ENCODE measurements around the gene ENKD1.
"Not testable (repeated sequence)": the region's sequence is repeated elsewhere in the genome, so short reads cannot be mapped to it uniquely, and the experiment has no call there.

ENKD1 gene, protein sequence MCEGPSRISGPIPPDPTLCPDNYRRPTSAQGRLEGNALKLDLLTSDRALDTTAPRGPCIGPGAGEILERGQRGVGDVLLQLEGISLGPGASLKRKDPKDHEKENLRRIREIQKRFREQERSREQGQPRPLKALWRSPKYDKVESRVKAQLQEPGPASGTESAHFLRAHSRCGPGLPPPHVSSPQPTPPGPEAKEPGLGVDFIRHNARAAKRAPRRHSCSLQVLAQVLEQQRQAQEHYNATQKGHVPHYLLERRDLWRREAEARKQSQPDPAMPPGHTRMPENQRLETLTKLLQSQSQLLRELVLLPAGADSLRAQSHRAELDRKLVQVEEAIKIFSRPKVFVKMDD

DNA sequence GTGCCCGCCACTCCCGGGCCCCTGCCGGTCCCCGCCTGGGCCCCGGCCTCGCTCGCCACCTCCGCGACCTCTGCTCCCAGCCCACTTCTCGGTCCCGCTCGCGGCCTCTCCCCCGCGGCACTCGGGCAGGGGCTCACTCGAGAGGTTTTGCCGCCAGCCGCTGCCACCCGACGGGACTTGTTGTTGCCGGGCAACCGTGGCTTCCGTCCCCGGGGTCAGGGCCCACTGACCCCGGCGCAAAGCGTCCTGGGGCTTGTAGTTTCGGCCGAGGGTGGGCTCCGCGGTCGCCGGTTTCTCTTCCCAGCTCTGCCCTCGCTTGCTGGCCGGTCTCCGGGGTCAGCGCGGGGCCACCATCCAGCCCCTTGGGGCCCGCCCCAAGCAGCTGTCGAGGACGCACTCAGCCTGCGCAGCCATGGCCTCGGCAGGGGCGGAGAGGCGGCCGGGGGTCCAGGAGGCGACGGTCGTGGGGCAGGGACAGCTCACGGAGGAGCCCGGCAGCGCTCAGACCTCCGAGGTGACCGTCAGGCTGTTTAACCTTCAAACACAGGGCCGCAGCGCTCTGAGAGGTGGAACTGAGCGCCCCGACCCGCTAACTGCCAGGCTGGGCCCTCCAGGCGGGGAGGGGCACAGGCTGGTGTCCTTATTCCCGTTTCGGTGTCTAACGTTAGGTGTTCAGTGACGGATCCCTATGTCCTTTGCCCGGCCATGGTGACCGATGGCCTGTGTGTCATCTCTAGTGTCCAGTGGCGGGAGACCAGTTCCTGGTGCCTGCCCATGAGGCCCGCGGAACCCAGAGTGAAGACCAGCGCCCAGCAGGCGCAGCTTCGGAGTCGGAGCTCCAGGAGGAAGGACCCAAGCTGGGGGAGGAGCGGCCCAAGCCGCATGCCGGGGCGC is at the start of gene ENKD1, which contains the start of gene C16orf86:
ENKD1 (minus strand) TSS at position 192 of the 894 bp plus-strand sequence. CDS start 308 bp downstream, outside the sequence.
C16orf86 (plus strand) TSS at position 256 of the 894 bp plus-strand sequence; CDS start at position 413, 157 bp downstream.
- DNase-seq (ENCODE audit: low spot score), result peak; percentile 81

DNA sequence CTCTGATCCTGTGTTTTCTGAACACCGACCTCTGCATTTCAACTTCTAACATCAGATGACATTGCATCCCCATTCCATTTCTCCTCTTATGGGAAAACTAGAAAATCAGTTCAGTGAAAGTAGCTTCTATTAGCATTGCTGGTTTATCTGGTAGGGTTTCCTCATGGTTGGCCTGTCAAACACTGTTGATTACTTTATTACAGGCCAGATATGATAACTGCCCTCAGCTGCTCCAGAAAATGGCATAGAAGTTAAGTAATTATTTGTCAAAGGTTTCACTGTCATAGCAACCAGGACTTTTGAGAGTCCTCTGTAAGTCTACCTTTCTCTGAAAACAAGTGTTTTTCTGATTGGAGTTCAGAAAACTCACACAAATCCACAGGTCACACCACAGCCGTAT is 49.5 kb upstream of the ENKD1 start:
- DNase-seq (ENCODE audit: low spot score), result no peak

DNA sequence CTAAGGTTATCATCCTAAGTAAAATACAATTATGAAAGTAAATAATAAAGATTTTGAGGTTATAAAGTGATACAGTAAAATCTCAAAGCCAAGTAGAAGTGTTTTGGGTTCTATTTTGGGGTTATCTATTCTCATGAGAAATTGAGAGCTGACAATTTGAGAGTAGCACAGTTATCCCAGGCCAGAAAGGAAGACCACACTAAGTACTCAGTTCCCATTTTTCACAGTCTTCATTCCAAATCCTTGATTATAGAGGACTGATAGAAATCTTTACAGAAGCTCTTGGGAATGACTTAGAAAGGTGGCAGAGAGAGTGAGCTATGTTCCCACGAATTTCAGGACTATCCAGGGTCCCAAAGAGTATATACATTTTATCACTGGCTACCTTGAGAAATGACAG is 48.0 kb upstream of the ENKD1 start:
- no peak for DNase-seq (ENCODE audit: low spot score)

DNA sequence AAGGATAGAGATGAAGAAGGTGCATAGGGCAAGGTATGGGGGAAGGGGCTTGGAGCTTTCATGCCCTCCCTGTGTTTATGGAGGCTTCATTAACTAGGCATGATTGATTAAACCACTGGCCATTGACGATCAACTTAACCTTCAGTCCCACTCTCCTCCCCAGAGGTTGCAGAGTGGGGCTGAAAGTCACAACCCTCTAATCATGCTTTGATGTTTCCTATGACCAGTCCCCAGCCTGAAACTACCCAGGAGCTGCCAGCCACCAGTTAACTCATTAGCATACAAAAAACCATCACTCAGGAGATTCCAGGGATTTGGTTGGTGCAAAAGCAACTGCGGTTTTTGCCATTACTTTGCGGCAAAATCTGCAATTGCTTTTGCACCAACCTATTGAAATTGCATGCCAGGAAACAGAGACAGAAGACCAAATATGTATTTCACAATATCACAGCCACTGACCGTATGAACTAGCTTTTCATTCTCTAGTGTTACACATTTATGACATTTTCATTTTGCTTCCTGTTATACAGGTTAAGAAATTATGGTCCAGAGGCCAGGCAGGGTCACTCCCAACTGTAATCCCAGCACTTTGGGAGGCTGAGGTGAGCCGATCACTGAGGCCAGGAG is 47.2 kb upstream of the ENKD1 start:
- no peak for DNase-seq (ENCODE audit: low spot score)

DNA sequence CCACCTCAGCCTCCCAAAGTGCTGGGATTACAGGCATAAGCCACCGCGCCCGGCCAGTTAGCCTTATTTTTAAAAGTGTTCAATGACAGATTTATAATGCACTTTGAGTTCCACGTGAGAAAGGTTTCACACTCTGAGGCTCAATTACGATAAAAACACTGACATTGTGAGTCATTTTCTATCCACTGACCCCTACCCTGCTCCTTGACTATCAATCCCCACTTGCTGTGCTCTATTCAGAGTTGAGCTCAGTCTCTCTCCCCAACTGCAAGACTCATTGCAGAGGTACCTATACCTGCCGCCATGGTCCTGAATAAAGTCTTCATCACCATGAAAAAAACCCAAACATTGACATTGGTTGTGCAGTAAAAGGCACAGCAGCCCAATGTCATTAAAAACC is 44.1 kb upstream of the ENKD1 start:
- DNase-seq (ENCODE audit: low spot score), result no peak

DNA sequence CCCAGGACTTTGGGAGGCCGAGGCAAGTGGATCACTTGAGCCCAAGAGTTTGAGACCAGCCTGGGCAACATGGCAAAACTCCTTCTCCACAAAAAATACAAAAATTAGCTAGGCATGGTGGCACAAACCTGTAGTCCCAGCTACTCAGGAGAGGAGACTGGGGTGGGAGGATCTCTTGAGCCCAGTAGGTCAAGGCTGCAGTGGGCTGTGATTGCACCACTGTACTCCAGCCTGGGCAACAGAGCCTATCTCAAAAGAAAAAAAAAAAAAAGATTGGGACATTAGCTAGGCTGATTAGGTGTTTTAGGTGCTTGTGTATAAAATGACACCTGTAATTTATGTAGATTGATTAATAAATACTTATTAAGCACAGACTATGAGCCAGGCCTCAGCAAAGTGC is 42.5 kb upstream of the ENKD1 start:
- no peak for DNase-seq (ENCODE audit: low spot score)

DNA sequence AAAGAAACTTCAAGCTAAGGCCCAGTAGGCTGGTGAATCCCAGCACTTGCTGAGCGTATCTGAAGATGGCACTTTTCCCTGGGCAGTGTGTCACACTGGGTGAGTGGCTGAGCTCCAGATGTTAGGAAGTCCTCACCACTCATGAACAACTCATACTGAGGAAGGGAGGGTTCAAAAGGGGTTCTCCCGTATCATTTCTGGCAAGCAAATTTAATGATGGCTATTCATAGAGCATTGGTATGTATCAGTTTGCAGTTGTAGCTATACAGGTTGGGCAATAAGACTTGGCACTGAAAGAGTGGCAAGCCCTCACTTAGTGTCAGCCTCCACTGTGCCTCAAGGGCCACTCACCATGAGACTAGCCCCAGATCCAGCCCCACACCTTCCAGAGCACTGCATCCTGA is 41.8 kb upstream of the ENKD1 start:
- no peak for DNase-seq (ENCODE audit: low spot score)

DNA sequence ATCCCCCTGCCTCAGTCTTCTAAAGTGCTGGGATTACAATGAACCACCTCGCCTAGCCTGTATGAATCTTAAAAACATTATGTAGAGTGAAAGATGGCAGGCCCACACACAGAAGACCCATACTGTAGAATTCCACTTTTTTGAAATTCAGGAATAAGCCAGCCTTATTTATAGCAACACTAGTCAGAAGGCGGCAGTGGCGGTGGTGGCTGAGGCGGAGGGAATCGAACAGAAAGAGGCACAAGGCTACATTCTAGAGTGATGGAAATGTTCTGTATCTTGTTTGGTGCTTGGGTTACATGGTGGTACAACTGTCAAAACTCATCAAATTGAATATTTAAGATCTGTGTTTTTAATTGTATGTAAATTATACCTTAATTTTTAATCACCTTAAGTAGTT is 41.2 kb upstream of the ENKD1 start:
- DNase-seq (ENCODE audit: low spot score), result no peak

DNA sequence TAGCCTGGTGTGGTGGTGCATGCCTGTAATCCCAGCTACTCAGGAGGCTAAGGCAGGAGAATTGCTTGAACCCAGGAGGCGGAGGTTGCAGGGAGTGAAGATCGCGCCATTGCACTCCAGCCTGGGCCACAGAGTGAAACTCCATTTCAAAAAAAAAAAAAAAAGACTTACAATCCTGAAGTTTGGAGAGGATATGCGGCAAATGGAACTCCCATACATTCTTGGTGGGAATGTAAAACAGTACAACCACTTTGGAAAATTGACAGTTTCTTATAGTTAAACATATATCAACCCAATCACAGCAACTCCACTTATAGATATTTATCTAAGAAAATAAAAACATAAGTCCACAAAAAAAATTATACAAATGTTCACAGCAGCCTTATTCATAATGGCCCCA is 40.7 kb upstream of the ENKD1 start:
- DNase-seq (ENCODE audit: low spot score), result no peak

DNA sequence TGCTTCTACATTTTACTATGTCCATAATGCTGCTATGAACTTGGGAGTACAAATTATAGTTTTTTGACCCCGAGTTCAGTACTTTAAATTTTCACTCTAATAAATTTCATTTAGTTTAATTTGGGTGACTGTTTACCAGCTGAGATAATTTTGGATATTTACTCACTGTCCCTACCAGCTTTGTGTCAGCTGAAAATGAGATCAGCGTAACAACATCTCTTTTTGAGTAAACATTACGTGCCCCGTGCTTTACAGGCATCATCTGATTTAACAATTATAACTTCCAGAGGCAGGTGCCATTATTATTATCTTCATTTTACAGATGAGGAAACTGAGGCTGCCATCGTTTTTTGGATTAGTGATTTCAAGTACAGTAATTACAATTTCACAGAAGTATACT is 37.6 kb upstream of the ENKD1 start:
- no peak for DNase-seq (ENCODE audit: low spot score)

DNA sequence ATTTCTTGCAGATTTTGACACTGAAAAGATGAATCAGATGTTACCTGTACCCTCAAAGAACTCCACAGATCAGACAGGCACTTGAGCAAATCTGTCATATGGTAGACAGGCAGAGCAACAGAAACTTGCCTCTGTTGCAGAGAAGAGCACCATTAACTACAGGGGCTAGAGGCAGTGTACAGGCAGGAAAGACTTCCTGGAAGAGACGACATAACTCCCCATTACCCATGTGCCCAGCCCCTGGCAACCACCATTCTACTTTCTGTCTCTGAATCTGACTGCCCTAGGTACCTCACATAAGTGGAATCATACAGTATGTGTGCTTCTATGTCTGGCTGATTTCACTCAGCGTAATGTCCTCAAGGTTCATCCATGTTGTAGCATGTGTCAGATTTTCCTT is 37.1 kb upstream of the ENKD1 start:
- DNase-seq (ENCODE audit: low spot score), result no peak

DNA sequence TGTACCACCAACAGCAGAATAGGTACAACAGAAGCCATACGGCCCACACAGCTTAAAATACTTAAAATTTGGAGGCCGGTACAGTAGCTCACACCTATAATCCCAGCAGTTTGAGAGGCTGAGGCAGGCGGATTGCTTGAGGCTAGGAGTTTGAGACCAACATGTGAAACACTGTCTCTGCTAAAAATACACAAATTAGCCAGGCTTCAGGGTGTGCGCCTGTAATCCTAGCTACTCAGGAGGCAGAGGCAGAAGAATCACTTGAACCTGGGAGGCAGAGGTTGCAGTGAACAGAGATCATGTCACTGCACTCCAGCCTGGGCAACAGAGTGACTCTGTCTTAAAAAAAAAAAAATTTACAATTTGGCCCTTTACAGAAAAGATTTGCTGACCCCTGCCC is 35.6 kb upstream of the ENKD1 start:
- no peak for DNase-seq (ENCODE audit: low spot score)

DNA sequence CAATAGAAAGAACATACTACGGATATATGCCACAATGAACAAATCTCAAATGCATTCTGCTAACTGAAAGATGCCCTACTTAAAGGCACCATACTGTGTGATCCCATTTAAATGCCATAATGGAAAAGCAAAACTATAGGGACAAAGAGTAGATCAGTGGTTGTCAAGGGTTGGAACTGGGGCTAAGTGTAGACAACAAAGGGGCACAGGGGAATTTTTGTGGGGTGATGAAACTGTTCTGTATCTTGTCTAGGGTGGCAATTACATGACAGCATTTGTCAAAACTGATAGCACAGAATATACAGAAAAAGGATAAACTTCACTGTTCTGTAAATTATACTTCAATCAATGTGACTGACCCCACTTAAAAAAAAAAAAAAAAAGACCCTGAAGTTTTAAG is 34.9 kb upstream of the ENKD1 start:
- no peak for DNase-seq (ENCODE audit: low spot score)

DNA sequence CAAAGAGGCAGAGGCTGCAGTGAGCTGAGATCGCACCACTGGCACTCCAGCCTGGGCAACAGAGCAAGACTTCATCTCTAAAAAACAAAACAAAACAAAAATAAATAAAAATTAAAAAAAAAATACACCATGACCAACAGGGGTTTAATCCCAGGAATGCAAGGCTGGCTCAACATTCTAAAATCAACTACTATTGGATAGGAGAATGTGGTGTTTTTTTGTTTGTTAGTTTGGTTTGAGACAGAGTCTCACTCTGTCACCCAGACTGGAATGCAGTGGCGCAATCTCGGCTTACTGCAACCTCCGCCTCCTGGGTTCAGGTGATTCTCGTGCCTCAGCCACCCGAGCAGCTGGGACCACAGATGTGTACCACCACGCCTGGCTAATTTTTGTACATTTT is 32.7 kb upstream of the ENKD1 start:
- no peak for DNase-seq (ENCODE audit: low spot score)

DNA sequence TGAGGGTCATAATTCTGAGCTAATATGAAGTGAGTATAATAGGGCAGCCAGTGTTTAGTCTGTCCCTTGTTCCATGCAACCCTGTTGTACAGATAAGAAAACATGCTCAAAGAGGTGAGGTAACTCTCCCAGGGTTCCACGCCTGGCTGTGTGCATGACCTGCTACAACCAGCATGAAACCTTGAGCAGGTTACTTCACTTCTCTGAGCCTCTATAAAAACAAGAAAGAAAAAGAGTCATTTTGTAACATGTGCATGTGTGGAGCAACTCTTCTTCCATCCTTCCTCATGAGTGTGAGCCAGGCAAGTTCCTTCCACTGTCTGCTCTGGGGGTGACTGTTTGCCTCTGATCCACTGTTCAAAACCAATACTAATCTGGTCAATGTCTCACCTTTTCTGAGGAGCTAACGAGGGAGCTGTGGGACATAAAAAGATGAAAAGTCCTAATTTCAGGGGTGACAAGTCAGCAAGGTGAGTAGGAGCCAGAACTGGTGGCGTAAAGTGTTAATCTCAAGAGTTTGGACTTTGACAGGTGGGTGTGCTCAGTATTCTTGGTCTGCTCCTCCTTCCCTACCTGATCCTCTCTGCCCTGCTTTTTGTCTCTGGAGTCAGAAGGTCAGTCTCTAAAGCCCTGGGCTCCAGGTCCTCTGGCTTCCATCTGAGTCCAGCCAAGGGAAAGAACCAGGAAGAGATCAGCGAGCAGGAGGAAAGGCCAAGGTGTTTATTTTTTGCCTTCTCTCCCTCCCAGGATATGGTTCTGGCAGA is 31.1 kb upstream of the ENKD1 start:
- no peak for DNase-seq (ENCODE audit: low spot score)

DNA sequence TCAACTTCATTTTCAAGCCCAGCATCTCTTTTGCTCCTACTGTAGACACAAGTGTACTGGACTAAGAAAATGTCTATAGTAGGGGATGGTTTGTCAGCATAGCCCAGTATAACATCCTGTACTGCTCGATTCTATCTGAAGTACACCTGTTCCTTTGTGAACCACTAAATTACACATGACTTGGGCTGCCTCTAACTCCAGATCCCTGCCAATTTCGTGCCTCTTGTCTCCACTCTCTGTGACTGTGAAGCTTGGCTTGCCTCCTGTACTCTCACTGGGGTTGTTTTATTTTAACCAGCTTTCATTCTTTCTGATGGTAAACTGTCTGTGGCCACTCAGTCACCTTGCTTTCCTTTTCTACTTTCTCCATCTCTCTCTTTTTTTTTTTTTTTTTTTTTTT is 28.1 kb upstream of the ENKD1 start:
- DNase-seq (ENCODE audit: low spot score), result no peak

DNA sequence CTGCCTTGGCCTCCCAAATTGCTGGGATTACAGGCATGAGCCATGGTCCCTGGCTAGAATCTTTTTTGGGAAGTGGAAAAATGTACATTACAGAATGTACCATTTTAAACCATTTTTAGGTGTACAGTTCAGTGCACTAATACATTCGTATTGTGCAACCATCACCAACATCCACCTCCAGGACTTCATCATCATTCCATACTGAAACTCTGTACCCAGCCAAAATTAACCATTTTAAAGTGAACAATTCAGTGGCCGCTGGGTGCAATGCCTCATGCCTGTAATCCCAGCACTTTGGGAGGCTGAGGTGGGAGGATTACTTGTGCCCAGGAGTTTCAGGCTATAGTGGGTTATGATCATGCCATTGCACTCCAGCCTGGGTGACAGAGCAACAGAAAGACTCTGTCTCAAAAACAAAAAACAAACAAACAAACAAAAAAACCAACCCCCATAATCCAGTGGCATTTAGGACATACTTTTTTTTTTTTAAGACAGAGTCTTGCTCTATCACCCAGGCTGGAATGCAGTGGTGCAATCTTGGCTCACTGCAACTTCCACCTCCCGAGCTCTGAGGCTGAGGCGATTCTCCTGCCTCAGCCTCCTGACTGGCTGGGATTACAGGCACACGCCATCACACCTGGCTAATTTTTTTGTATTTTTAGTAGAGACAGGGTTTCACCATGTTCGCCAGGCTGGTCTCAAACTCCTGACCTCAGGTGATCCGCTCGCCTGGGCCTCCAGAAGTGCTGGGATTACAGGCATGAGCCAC is 27.2 kb upstream of the ENKD1 start:
- not testable (repeated sequence) for DNase-seq (ENCODE audit: low spot score)

DNA sequence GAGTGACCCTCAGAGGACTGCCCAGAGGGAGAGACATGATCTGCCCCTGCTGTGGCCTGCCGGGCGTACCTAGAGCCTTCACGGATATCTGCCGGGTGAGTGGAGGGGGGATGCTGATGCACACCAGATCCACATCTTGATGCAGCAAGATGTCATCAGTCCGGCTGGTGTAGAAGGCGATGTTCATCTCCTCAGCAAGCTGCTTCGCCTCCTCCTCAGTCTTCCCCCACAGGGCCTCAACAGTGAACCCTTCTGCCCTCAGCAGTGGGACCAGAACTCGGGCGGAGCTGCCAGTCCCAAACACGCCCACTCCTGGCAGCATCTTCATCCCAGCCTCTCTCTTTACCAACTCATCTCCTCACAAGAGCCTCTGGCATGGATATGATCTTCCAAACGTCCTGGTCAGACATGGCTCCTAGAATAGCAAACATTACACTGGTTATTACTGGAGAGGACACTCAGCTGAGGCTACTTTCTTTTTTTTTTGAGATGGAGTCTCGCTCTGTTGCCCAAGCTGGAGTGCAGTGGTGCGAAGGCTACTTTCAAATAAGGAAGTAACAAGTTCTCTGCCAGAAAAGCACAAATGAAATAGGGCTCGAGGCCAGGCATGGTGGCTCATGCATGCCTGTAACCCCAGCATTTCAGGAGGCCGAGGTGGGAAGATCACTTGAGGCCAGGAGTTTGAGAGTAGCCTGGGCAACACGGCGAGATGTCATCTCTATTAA is 19.0 kb upstream of the ENKD1 start:
- peak; percentile 67 for DNase-seq (ENCODE audit: low spot score)

DNA sequence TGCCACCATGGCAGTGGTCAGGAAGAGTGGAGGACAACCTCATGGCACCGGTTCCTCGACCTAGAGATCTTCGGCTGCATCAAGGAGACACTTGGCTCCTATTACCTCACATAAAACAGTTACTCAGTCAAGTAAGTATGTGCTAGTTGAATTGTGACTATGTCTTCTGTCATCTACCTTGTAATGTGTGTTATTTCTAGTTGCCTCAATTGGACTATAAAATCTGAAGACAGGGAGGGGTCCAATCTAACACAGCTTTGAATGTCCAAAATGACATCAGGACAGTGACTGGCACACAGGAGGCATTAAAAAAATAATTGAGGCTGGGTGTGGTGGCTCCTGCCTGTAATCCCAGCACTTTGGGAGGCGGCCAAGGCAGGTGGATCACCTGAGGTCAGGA is 17.2 kb upstream of the ENKD1 start:
- no peak for DNase-seq (ENCODE audit: low spot score)

All from kidney tubule cell (primary cell).